K562 (cell line): ENCODE data around the gene STK33. TPM values are rescaled to one million over a fixed set of nuclear protein-coding genes. Genes with fewer than 3 reads are reported as not detected.

Source experiments
- ATAC-seq: fragments of 200-7000 bp; cut with Tn5 transposase; 3 replicates; pipeline ENCODE4 v1.9.1; 2020; ENCODE audit warnings: moderate library complexity
- BruUV-seq: library from RNA; stranded (reverse); fragments of 400-500 nt; replicated peaks from 2 replicates; lab custom pipeline; 2021; lab: Mats Ljungman, UMichigan
- CTCF ChIA-PET: fragments of 300-600 bp; formaldehyde crosslinking; extraction: SDS; loops from one replicate; lab custom pipeline; 2021; ENCODE audit warnings: low intra/inter-chr PET ratio; lab: Yijun Ruan, JAX
- POLR2A ChIA-PET: fragments of 300-600, 350-650 bp; sonication (Branson Sonifier 250); formaldehyde crosslinking; extraction: SDS; loops from one replicate; lab custom pipeline; 2021; ENCODE audit warnings: antibody characterized with exemption, inconsistent platforms; lab: Yijun Ruan, JAX
- DNase-seq, 4 experiments: peaks; one replicate each; pipeline versions ENCODE4 v3.0.0 to v3.0.0-alpha.2; 2011 to 2018; ENCODE audit warnings: low spot score in 3 of 4, mixed read lengths in 3 of 4; ENCODE audit errors: extremely low read depth in 1 of 4
- FAIRE-seq: peaks from 2 replicates; lab custom pipeline; 2011; peaks lifted over from hg19 to GRCh38; lab: Jason Lieb, UNC
- H2AFZ ChIP-seq: 2 replicates; pipeline ENCODE4 v1.6.0; 2011; ENCODE audit warnings: low read depth, low read length, control low read depth, inconsistent platforms
- H3K27ac ChIP-seq: fragments of 200-600 bp; 3 replicates; pipeline ENCODE4 v1.8.0; 2011; ENCODE audit warnings: low read depth, mild to moderate bottlenecking, control low read depth, inconsistent platforms, low read length, moderate library complexity, mixed read lengths; ENCODE audit errors: extremely low read depth
- H3K27me3 ChIP-seq, 2 experiments: fragments of 300-600 bp in 1 of 2; 2 replicates in 1 of 2; 3 replicates in 1 of 2; pipeline versions ENCODE4 v1.6.0 to v1.8.0; 2011; ENCODE audit warnings: inconsistent platforms in 2 of 2, low read length in 2 of 2, mild to moderate bottlenecking in 1 of 2, mixed read lengths in 1 of 2, moderate library complexity in 1 of 2; ENCODE audit not compliant: control insufficient read depth in 2 of 2, insufficient read depth in 2 of 2
- H3K36me3 ChIP-seq: fragments of 300-600 bp; 3 replicates; pipeline ENCODE4 v1.8.0; 2011; ENCODE audit warnings: mild to moderate bottlenecking, low read length, inconsistent platforms; ENCODE audit not compliant: control insufficient read depth, insufficient read depth
- H3K4me1 ChIP-seq, 2 experiments: fragments of 200-600 bp in 1 of 2; replicated peaks in 1 of 2; 2 replicates in 1 of 2; 3 replicates in 1 of 2; pipeline versions ENCODE4 v1.5.1 to v1.8.0; 2011; ENCODE audit warnings: inconsistent platforms in 2 of 2, low read length in 2 of 2, mild to moderate bottlenecking in 1 of 2, mixed read lengths in 1 of 2, moderate library complexity in 1 of 2; ENCODE audit not compliant: control insufficient read depth in 2 of 2, insufficient read depth in 2 of 2
- H3K4me2 ChIP-seq: 2 replicates; pipeline ENCODE4 v1.6.1; 2011; ENCODE audit warnings: low read length, control low read depth, inconsistent platforms, mixed read lengths; ENCODE audit not compliant: insufficient read depth
- H3K4me3 ChIP-seq: fragments of 200-600 bp; sonication (generic), shearing (Covaris generic); 2 replicates; pipeline ENCODE4 v1.5.1; 2016; ENCODE audit warnings: control low read depth, inconsistent platforms
- H3K79me2 ChIP-seq: fragments of 200-600 bp; 3 replicates; pipeline ENCODE4 v1.8.0; 2011; ENCODE audit warnings: low read length, inconsistent platforms; ENCODE audit not compliant: control insufficient read depth, insufficient read depth
- H3K9ac ChIP-seq, 2 experiments: 2 replicates each; pipeline versions ENCODE4 v1.6.0 to v1.6.1; 2011; ENCODE audit warnings: low read depth in 2 of 2, low read length in 2 of 2, control low read depth in 1 of 2, inconsistent platforms in 1 of 2, mild to moderate bottlenecking in 1 of 2, mixed read lengths in 1 of 2; ENCODE audit not compliant: insufficient read depth in 1 of 2
- H3K9me1 ChIP-seq: one replicate; pipeline ENCODE4 v1.6.0; 2011; ENCODE audit warnings: inconsistent platforms, mild to moderate bottlenecking, low read length, moderate library complexity; ENCODE audit not compliant: control insufficient read depth, insufficient read depth
- H3K9me3 ChIP-seq: replicated peaks from 2 replicates; pipeline ENCODE4 v1.5.1; 2011; ENCODE audit warnings: low read depth, low read length, inconsistent platforms; ENCODE audit not compliant: control insufficient read depth, insufficient read depth
- H4K20me1 ChIP-seq: replicated peaks from 2 replicates; pipeline ENCODE4 v1.6.1; 2011; ENCODE audit warnings: low read length, inconsistent platforms, mixed read lengths; ENCODE audit not compliant: control insufficient read depth, insufficient read depth
- ARID2 ChIP-seq: fragments of 450-650 bp; IDR thresholded peaks from 2 replicates; pipeline ENCODE4 v1.6.1; 2017; ENCODE audit warnings: antibody characterized with exemption, mild to moderate bottlenecking
- BDP1 ChIP-seq: IDR thresholded peaks from 3 replicates; pipeline ENCODE4 v1.6.1; 2011; ENCODE audit not compliant: insufficient read length, insufficient read depth
- CBX2 ChIP-seq: fragments of 200-600 bp; sonication (generic); IDR thresholded peaks from one replicate; pipeline ENCODE4 v1.6.1; 2012; ENCODE audit warnings: mild to moderate bottlenecking, low read length, inconsistent platforms; ENCODE audit not compliant: insufficient read depth, poor library complexity, severe bottlenecking
- CBX8 ChIP-seq: fragments of 200-600 bp; sonication (generic); IDR thresholded peaks from 2 replicates; pipeline ENCODE4 v1.6.1; 2012; ENCODE audit warnings: borderline replicate concordance, mixed run types, low read depth, mild to moderate bottlenecking, moderate library complexity, mixed read lengths, low read length, control low read depth, inconsistent platforms; ENCODE audit not compliant: poor library complexity, severe bottlenecking; ENCODE audit errors: extremely low read depth
- MECOM ChIP-seq: fragments of 250-450 bp; sonication (Bioruptor Pico); IDR thresholded peaks from 2 replicates; pipeline ENCODE4 v1.8.0; 2022; ENCODE audit warnings: inconsistent platforms
- ZBTB1 ChIP-seq: sonication (generic); formaldehyde crosslinking; IDR thresholded peaks from 2 replicates; pipeline ENCODE4 v1.8.1; 2023; ENCODE audit warnings: missing genetic modification reagents, low read depth, mild to moderate bottlenecking, borderline replicate concordance
- WGBS: fragments of 100-300 bp; shearing (Covaris generic); methylation state at CpG from one replicate; pipeline ENCODE4 v1.1.6; 2016; ENCODE audit warnings: low coverage, mixed read lengths; ENCODE audit not compliant: insufficient coverage; ENCODE audit errors: missing lambda C conversion rate; 5-methylcytosine and 5-hydroxymethylcytosine counted together
- in situ Hi-C: fragments of 300-500 bp; cut with MboI; formaldehyde crosslinking; loops from 4 replicates; pipeline ENCODE4 v1.15.0; 2018; ENCODE audit warnings: inconsistent platforms, mixed read lengths
- intact Hi-C: fragments of 100-400 bp; cut with micrococcal nuclease; formaldehyde crosslinking; loops from 2 replicates; pipeline ENCODE4 v1.14.2; 2022
- polyA plus RNA-seq, 8 experiments: library from polyadenylated mRNA; depleted of rRNA in 4 of 8; stranded (reverse) in 5 of 8; unstranded in 3 of 8; fragments of >200 nt; fragmentation: Nextera tagmentation in 2 of 8; fragmentation: Illumina TruSeq in 1 of 8; extraction: Ambion mirVana in 2 of 8; extraction: Trizol in 1 of 8; gene quantifications; 2 replicates each; pipeline versions ENCODE4 v1.2.1 to v1.2.3, GENCODE V29; 2011 to 2014; ENCODE audit warnings: inconsistent platforms in 1 of 8, missing spikeins in 1 of 8
- total RNA-seq, 7 experiments: library from RNA; depleted of rRNA in 6 of 7; stranded (reverse); fragments of >200 nt in 6 of 7; fragmentation: Illumina TruSeq in 2 of 7; extraction: Trizol in 2 of 7; gene quantifications; 2 replicates each; pipeline versions ENCODE4 v1.2.1 to v1.2.3, GENCODE V29; 2011 to 2021; ENCODE audit warnings: low replicate concordance in 1 of 7
- TF ChIP-seq, protein P1 (sequence below), 3 experiments: fragments of 200-800 bp in 1 of 3; sonication (Bioruptor generic) in 1 of 3; sonication (generic) in 1 of 3; formaldehyde crosslinking in 1 of 3; IDR thresholded peaks; 2 replicates each; pipeline versions ENCODE4 v1.6.1 to v1.8.0; 2016 to 2022; ENCODE audit warnings: mild to moderate bottlenecking in 2 of 3, missing compliant biosample characterization in 2 of 3, missing genetic modification characterization in 2 of 3, missing genetic modification reagents in 1 of 3
- TF ChIP-seq, protein P2 (sequence below): fragments of 250-450 bp; sonication (Bioruptor Pico); IDR thresholded peaks from 2 replicates; pipeline ENCODE4 v1.9.0; 2021; ENCODE audit warnings: mild to moderate bottlenecking
- TF ChIP-seq, protein P3 (sequence below), 2 experiments: fragments of 450-650 bp in 1 of 2; IDR thresholded peaks; 2 replicates each; pipeline ENCODE4 v1.6.1; 2011 to 2017; ENCODE audit warnings: low read depth in 2 of 2, antibody characterized with exemption in 1 of 2, borderline replicate concordance in 1 of 2, low read length in 1 of 2, mild to moderate bottlenecking in 1 of 2, mixed read lengths in 1 of 2; ENCODE audit not compliant: control insufficient read depth in 1 of 2
- TF ChIP-seq, protein P4 (sequence below): fragments of 250-450 bp; sonication (Bioruptor Pico); IDR thresholded peaks from 2 replicates; pipeline ENCODE4 v1.8.0; 2021; ENCODE audit warnings: moderate library complexity, mild to moderate bottlenecking, inconsistent platforms

The STK33 gene
- total and polyA plus RNA-seq, 9 of the 15 experiments (the other 6 are each of a cell fraction or from before 2014, with no cell fraction given): not detected

DNA sequence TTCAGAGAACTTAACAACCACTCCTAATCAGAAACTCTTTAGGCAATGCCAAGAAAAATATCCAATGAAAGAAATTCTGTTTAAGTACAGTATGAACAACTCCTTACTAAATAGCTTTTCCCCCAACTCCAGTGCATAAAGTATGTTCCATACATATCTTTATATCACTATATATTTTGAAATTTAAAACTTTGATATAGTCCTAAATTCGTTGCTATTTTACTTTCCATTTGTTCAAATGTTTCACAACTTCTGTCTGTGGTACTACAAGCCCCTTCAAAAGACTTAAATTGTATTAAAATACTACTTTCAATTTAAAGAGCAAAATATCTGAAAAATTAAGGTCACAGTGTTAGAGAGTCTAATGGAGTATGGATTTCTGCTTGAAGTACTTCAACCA lies 52.6 kb downstream of the STK33 start:
- in situ Hi-C loops: no loop called here
- TF ChIP-seq MECOM (CRISPR knock-in tag) (no peak), CBX8 (peak; percentile 67), ARID2 (no peak)
- Histone ChIP-seq H3K9me3 (no peaks in the 10 kb centered on the region), H3K9me1 (no peaks in the 10 kb centered on the region), H3K27me3 (peaks cover 0 to 3% of the 10 kb centered on the region in 2 experiments; a peak in 3 of 5 replicates), H3K79me2 (no peaks in the 10 kb centered on the region), H3K4me3 (no peak overlapping the region), H2AFZ (no peak overlapping the region), H3K4me2 (no peak overlapping the region), H3K36me3 (no peaks in the 10 kb centered on the region), H4K20me1 (no peaks in the 10 kb centered on the region), H3K27ac (no peak overlapping the region), H3K4me1 (no peaks in the 10 kb centered on the region), H3K9ac (no peak overlapping the region)
- FAIRE-seq (no peak), ATAC-seq (no peak), DNase-seq (no peak)
- BruUV-seq: no TSS peak
- ChIA-PET CTCF (no interaction called here), POLR2A (no interaction called here)
- WGBS: 0% methylated on average over 1 of the region's 1 CpG
- intact Hi-C loops: no loop called here

DNA sequence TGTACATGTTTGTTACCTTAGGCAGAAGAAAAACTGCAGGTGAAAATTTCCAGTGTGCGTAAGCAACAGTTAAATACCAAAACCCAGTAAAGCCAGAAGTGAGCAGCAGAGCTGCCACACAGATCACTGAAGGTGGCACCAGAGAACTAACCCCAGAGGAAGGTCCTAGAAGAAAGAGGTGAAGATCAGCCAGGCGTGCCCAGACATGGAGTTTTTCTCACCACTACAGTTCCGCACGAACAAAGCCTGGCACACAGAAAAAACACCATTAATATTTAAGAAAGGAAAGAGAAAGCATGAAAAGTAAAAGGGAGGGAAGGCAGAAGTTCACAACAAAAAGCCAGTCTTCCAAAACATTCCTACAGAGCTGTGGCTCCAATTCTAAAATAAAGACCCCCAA lies 60.7 kb downstream of the STK33 start:
- H4K20me1 ChIP-seq: no peaks in the 10 kb centered on the region
- DNase-seq (no peak), ATAC-seq (no peak), FAIRE-seq (no peak)
- no peaks in the 10 kb centered on the region for H3K9me3 ChIP-seq
- H3K27ac ChIP-seq: no peak overlapping the region
- H3K4me3 ChIP-seq: no peak overlapping the region
- no peaks in the 10 kb centered on the region for H3K9me1 ChIP-seq
- no peak overlapping the region for H2AFZ ChIP-seq
- no peaks in the 10 kb centered on the region for H3K36me3 ChIP-seq
- no peaks in the 10 kb centered on the region for H3K4me1 ChIP-seq
- WGBS: 0% methylated on average over 4 of the region's 4 CpGs
- CTCF ChIA-PET: no interaction called here
- in situ Hi-C loops (no loop called here), intact Hi-C loops (loop anchor here (10.0 kb wide), 1 partner anchor 59 kb away; no protein-coding TSS in a partner anchor)
- no peak overlapping the region for H3K9ac ChIP-seq
- no peaks in the 10 kb centered on the region; a peak in 2 of 5 replicates for H3K27me3 ChIP-seq
- H3K79me2 ChIP-seq: no peaks in the 10 kb centered on the region
- no TSS peak for BruUV-seq
- no peak overlapping the region for H3K4me2 ChIP-seq
- POLR2A ChIA-PET: no interaction called here
- TF ChIP-seq, protein P1, sequence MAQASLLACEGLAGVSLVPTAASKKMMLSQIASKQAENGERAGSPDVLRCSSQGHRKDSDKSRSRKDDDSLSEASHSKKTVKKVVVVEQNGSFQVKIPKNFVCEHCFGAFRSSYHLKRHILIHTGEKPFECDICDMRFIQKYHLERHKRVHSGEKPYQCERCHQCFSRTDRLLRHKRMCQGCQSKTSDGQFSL (CRISPR knock-in tag; IDR thresholded peaks at IDR 0.05): no peak
- TF ChIP-seq, protein P1 (tag; IDR thresholded peaks at IDR 0.05): no peak
- TF ChIP-seq, protein P2, sequence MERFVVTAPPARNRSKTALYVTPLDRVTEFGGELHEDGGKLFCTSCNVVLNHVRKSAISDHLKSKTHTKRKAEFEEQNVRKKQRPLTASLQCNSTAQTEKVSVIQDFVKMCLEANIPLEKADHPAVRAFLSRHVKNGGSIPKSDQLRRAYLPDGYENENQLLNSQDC (CRISPR knock-in tag): no peak
- TF ChIP-seq ZBTB1 (CRISPR knock-in tag): no peak
- no peak for TF ChIP-seq BDP1
- no peak for TF ChIP-seq CBX2
- TF ChIP-seq, protein P3, sequence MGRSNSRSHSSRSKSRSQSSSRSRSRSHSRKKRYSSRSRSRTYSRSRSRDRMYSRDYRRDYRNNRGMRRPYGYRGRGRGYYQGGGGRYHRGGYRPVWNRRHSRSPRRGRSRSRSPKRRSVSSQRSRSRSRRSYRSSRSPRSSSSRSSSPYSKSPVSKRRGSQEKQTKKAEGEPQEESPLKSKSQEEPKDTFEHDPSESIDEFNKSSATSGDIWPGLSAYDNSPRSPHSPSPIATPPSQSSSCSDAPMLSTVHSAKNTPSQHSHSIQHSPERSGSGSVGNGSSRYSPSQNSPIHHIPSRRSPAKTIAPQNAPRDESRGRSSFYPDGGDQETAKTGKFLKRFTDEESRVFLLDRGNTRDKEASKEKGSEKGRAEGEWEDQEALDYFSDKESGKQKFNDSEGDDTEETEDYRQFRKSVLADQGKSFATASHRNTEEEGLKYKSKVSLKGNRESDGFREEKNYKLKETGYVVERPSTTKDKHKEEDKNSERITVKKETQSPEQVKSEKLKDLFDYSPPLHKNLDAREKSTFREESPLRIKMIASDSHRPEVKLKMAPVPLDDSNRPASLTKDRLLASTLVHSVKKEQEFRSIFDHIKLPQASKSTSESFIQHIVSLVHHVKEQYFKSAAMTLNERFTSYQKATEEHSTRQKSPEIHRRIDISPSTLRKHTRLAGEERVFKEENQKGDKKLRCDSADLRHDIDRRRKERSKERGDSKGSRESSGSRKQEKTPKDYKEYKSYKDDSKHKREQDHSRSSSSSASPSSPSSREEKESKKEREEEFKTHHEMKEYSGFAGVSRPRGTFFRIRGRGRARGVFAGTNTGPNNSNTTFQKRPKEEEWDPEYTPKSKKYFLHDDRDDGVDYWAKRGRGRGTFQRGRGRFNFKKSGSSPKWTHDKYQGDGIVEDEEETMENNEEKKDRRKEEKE (IDR thresholded peaks at IDR 0.05; ENCODE audit: borderline replicate concordance in 1 of 2, control insufficient read depth in 1 of 2, low read depth in 2 of 2, low read length in 1 of 2): no peak
- TF ChIP-seq, protein P4, sequence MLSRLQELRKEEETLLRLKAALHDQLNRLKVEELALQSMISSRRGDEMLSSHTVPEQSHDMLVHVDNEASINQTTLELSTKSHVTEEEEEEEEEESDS (CRISPR knock-in tag): no peak
